Adipose tissue (tissue), 3 donors: ENCODE measurements around the gene KCNJ14. TPM values are rescaled to one million over a fixed set of nuclear protein-coding genes. Genes with fewer than 3 reads are reported as not detected.

Experiments used
- H3K27ac ChIP-seq: one replicate; pipeline ENCODE4 v1.5.1; 2013; ENCODE audit warnings: low read depth, low read length
- WGBS, 3 donors: extraction: QIAGEN DNeasy Blood & Tissue Kit; methylation state at CpG; one replicate each; pipeline ENCODE4 v1.1.7; 2013; 5-methylcytosine and 5-hydroxymethylcytosine counted together
- polyA plus RNA-seq, 3 donors: library from polyadenylated mRNA; stranded (reverse); fragments of 200-250 nt; gene quantifications; one replicate each; pipeline ENCODE4 v1.2.3, GENCODE V29; 2013
- donor health status: healthy with polysubstance abuse.
- donor health status: Bipolar disorder and iron deficiency.
- donor health status: healthy.

The KCNJ14 gene
- polyA plus RNA-seq, 3 donors: 0.11 to 0.58 (median 0.17) TPM

DNA sequence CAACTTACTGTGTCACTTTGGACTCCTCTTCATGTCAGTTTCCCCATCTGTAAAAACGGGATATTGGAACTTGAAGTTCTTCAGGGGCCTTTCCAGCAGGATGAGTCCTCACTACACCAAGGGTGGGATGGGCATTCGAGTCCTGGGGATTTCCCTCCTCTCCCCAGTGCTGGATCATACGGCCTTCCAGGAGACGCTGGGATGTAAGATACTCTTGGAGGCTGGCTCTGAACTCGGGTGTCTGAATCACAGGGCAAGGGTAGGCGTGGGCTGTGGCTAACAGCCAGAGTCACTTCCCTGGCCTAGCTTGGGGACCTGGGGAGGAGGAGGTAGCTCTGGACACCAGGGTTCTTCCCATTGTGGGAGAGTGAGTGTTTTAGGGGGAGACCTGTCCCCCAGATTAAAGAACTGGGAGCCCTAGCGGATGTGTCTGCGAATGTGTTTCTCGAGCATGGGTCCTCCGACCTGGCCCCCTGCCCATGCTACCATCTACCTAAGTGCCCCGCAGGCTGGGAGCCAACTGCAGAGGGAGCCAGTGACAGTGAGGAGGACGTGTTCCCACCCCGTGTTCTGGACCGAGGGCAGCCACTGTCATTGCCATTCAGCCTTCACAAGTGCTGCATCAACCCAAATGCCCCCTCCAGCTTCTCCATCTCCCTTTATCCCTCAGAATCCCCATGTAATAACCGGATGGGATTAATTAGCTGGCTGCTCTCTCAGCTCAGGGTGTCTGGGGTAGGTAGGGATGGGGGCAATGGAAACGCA lies 11.4 kb downstream of the KCNJ14 start:
- 66 to 76% (median 68%) methylated on average over 16 of the region's 16 CpGs for WGBS, 3 donors
- H3K27ac ChIP-seq: no peak overlapping the region

DNA sequence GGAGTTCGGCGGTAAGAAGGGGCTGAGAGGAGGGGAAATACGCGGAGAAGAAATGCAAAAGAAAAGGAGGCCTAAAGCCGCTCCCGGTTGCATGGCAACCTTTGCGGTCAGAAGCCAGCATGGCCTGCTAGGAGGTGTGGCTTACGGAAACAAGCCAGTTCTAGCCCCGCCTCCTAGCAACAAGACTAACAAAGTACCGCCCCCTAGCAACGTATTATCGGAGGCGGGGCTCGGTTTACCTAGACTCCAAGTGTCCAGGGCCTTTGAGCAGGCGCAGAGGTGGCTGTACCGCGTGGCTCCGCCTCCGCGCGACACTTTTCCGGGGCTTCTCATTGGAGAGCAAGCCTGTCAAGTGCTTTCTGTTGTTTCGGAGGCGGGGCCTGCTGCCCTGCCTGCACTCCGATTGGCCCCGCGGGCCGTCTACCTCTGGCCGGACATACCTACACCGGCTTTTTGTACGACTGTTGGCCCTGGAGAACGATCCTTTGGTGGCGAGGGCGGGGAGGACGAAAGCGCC lies 13.5 kb downstream of the KCNJ14 start:
- H3K27ac ChIP-seq: no peak overlapping the region
- 0% methylated on average over 36 of the region's 36 CpGs for WGBS, 3 donors

DNA sequence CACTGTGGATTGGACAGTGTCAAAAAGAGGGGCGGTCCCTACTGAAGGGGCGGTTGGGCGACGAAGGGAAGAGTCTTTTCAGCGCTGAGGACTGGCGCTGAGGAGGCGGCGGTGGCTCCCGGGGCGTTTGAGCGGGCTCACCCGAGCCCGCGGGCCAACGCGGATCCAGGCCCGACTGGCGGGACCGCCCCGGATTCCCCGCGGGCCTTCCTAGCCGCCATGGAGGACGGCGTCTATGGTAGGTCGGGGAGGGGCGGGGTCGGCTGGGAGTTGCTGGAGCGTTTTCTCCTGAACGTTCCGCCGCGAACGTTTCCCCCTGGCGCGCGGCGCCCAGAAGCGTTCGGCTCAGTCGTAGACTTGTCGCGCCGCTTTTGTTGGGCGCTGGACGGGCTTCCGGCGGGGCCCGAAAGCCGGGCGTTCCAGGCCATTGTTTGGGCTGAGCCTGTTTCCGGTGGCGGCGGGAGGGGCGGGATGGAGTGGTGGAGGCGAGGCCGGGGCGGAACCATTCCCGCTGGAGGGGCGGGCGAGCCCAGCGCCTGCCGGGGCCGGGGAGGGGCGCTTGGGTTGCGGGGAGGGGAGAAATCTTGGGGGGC lies 14.0 kb downstream of the KCNJ14 start, which contains the start of gene CYTH2:
CYTH2 (plus strand) TSS at position 81 of the 593 bp plus-strand sequence; CDS start at position 220, 139 bp downstream.
- 0 to 1% (median 1%) methylated on average over 54 to 66 of the region's 66 CpGs for WGBS, 3 donors

DNA sequence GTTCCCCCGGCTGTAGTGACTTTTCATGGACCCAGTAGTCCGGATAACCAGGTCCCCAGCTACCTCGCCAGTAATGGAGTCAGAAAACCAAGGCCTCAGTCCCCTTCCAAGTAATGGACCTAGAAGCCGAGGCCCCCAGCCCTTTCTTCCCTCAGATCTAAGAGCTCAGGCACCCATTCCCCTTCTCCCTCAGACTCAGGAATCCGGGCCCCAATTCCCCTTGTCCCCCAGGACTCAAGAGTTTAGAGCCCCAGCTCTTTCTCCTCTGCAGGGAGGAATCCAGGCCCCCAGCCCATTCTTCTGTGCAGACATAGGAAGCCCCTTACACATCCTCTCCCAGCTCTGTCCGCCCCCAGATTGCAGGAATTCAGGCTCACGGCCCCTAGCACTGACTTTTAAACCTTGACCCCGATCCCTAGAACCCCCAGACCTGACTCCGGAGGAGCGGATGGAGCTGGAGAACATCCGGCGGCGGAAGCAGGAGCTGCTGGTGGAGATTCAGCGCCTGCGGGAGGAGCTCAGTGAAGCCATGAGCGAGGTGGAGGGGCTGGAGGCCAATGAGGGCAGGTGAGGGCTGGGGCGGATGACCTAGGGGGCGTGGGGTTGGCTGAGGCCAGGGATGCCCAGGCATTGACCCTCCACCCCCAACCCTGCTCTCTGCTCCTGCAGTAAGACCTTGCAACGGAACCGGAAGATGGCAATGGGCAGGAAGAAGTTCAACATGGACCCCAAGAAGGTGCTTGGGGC lies 14.7 kb downstream of the KCNJ14 start:
- WGBS, 3 donors: 46 to 54% (median 51%) methylated on average over 20 of the region's 20 CpGs
- no peak overlapping the region for H3K27ac ChIP-seq

More for the DNA sequence above, 14.0 kb downstream of the KCNJ14 start, which contains the start of gene CYTH2:
- peak within 1 kb of the TSS; percentile 13 for H3K27ac ChIP-seq

DNA sequence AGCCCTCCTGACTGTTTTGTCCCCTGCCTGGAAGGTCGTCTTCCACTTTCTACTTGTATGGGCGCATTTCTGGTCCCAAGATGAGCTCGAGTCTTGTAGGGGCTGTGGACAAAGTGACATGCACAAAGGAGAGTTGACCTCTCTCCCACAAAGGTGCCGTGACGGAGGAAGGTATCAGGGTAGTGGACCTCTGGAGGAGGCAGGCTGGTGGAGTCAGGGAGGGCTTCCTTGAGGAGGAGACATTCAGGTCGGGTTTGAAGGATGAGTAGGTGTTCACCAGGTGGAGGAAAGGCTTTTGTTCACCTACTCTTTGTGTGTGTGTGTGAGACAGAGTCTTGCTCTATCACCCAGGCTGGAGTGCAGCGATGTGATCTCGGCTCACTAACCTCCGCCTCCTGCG lies 15.5 kb downstream of the KCNJ14 start:
- 89 to 92% (median 91%) methylated on average over 10 of the region's 10 CpGs for WGBS, 3 donors
- H3K27ac ChIP-seq: no peak overlapping the region

DNA sequence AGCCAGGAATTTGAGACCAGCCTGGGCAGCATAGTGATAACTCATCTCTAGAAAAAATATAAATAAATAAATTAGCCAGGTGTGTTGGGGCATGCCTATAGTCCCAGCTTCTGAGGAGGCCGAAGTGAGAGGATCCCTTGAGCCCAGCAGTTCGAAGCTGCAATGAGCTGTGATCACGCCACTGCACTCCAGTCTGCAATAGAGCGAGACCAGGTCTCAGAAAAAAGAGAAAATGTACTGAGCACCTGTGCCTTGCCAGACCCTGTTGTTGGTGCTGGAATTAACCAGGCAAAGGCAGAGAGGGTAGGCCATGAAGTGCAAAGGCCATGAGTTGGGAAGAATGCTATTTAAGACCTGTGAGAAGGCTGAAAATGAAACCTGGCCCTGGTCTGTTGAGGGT lies 16.5 kb downstream of the KCNJ14 start:
- 94 to 97% (median 96%) methylated on average over 4 of the region's 4 CpGs for WGBS, 3 donors
- H3K27ac ChIP-seq: no peak overlapping the region

DNA sequence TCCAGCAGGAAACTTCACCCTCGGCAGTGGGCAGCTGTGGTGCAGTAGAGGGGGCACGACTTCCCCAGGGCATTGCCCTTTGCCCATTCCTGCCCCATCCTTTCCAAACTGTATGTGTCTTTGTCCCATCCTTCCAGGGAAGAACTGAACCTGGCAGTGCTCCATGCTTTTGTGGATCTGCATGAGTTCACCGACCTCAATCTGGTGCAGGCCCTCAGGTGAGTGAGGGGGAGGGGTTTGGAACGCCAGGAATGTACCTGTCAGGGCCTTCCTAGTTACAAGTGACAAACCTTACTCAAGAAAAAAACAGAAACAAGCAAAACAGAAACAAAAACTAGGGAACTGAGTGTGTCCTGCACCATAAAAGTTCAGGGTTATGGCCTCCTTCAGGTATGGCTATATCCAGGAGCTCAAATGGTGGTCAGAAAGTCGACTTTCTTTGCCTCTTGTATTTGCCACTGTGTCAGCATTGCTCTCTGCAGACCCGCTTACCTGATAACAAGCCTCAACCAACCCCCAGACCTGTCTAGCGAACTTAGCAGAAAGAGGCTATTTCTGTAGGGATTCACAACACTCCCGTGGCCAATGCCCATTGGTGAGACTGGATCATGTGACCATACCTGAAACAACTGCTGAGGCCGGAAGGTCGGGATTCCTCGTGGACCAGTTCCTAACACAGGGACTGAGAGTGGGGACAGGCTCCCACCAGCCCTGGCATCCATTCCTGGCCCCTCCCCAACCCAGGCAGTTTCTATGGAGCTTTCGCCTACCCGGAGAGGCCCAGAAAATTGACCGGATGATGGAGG lies 18.0 kb downstream of the KCNJ14 start:
- WGBS, 3 donors: 82 to 88% (median 87%) methylated on average over 14 of the region's 14 CpGs
- H3K27ac ChIP-seq: no peak overlapping the region

DNA sequence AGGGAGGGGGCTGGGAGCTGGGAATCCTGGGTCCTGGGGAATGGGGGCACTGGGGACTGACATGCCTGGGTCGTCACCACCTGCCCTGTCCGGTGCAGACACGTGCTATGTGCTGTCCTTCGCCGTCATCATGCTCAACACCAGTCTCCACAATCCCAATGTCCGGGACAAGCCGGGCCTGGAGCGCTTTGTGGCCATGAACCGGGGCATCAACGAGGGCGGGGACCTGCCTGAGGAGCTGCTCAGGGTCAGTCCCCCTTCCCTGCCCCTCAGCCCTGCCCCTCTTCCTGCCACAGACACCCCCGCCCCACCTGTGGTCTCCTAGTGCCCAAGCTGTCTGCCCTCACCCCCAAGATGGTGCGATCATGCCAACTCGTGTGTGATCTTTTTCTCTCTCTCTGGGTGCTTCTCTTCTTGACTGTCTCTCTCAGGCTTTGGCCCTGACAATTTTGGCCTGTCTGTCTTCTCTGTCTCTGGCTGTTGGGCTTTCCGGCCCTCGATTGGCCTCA lies 18.8 kb downstream of the KCNJ14 start:
- no peak overlapping the region for H3K27ac ChIP-seq
- WGBS, 3 donors: 85 to 92% (median 91%) methylated on average over 13 to 16 of the region's 16 CpGs

DNA sequence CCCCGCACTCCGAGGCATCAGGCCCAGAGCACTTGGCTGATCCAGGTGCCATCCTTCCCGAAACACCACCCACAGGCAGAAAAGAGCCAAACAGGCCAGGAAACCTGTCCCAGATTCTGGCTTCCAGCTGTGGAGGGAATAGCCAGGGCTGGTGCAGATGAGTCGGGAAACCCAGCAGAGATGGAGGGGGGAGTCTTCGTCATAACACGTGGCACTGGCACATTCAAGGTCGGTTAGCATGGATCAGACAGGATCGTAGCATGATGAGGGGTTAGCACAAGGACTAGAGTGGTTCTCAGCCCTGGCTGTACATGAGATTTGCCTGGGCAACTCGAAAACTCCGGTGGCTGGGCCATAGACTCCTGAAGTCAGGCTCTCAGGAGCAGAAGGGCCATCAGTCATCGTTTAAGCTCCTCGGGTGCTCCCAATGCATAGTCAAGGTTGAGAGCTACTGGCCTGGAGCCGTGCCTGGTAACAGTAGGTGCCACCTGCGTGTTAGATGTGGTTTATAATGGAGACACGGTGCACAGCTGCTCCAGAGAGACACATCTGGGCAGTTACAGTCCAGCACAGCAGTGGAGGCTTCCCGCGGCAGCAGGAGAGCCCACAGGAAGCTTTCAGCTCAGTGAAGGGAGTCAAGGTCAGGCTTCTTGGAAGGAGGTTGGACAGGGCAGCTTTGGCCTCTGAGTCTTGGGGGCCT lies 20.1 kb downstream of the KCNJ14 start:
- no peak overlapping the region for H3K27ac ChIP-seq
- WGBS, 3 donors: 78 to 89% (median 87%) methylated on average over 17 of the region's 17 CpGs

DNA sequence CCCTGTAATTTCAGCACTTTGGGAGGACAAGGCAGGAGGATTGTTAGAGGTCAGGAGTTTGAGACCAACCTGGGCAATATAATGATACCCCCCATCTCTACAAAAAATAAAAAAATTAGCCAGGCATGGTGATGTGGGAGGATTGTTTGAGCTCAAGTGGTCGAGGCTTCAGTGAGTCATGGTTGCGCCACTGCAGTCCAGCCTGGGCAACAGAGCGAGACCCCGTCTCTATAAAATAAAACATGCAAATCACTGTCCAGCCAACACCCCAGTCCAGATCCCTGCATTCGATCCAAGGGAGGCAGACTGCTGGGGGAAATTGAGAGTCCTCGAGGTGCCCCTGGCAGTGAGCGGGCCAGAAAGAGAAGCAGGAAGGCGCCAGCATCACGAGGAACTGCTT lies 20.8 kb downstream of the KCNJ14 start:
- no peak overlapping the region for H3K27ac ChIP-seq
- 84 to 88% (median 86%) methylated on average over 9 of the region's 9 CpGs for WGBS, 3 donors

DNA sequence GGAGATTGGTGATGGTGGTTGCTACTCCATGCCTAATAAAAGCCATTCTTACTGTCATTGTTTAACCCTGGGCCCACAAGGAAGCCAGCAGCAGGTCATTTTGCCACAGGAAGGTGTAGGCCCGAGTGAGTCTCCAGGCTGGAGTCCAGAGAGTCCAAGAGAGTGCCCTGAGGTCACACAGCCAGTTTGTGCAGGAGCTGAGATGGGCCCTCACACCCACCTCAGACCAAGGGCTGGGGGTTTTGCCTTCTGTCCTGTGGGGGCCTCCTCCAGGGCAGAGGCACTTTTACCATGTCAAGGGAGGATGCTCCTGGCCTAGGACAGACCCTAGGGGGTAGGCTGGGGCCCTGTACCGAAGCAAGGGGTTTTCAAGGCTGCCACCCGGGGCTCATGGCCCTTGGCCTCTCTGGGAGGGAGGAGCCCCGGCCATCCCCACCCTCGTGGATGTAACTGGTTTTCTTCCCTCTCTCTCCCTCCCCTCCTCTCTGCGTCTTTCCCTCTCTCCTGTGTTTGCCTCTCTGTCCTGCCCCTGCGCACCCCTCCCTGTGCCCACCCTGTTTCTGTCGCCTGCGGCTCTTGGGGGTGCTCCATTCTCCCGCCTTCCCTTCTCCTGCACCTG lies 21.8 kb downstream of the KCNJ14 start:
- WGBS, 3 donors: 74 to 82% (median 76%) methylated on average over 10 of the region's 10 CpGs
- H3K27ac ChIP-seq: no peak overlapping the region

DNA sequence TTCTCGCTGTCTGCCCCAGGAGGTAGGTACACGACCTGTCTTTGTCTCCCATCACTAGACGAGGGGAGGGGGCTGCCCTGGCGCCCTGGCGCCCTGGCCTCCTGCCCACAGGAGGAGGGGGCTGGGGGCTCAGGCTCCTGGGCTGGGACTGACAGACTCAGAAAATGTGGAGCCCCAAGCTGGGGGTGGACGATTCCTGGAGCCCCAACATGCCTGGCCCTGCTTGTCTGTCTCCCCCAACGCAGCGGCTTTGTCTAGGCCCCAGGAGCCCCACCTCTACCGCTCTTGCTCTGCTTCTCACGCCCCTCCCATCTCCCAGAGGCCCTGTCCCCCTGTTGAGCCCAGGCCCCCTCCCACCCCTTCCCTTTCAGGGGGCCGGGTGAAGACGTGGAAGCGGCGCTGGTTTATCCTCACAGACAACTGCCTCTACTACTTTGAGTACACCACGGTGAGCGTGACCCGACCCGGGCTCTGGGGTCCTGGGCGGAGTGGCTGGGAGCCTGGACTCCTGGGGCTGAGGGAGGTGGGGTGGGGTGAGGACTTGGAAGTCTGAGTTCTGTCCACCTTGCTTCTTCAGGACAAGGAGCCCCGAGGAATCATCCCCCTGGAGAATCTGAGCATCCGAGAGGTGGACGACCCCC lies 22.4 kb downstream of the KCNJ14 start:
- H3K27ac ChIP-seq: no peak overlapping the region
- 77 to 91% (median 85%) methylated on average over 20 to 22 of the region's 22 CpGs for WGBS, 3 donors

DNA sequence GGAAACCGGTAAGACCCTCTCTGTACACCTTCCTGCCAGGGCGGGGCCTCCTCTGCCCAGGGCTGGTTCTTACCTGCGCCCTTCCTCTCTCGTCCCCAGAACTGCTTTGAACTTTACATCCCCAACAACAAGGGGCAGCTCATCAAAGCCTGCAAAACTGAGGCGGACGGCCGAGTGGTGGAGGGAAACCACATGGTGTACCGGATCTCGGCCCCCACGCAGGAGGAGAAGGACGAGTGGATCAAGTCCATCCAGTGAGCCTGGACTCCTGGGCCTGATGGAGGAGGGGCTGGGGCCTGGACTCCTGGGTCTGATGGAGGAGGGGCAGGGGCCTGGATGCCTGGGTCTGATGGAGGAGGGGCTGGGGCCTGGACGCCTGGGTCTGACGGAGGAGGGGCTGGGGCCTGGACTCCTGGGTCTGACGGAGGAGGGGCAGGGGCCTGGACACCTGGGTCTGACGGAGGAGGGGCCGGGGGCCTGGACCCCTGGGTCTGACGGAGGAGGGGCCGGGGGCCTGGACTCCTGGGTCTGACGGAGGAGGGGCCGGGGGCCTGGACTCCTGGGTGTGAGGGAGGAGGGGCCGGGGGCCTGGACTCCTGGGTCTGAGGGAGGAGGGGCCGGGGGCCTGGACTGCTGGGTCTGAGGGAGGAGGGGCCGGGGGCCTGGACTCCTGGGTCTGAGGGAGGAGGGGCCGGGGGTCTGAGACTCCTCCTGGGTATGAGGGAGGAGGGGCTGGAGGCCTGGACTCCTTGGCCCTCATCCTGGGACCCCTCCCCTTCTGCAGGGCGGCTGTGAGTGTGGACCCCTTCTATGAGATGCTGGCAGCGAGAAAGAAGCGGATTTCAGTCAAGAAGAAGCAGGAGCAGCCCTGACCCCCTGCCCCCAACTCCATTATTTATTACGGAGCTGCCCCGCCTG lies 23.2 kb downstream of the KCNJ14 start:
- WGBS, 3 donors: 83 to 86% (median 84%) methylated on average over 22 to 29 of the region's 29 CpGs
- H3K27ac ChIP-seq: no peak overlapping the region

DNA sequence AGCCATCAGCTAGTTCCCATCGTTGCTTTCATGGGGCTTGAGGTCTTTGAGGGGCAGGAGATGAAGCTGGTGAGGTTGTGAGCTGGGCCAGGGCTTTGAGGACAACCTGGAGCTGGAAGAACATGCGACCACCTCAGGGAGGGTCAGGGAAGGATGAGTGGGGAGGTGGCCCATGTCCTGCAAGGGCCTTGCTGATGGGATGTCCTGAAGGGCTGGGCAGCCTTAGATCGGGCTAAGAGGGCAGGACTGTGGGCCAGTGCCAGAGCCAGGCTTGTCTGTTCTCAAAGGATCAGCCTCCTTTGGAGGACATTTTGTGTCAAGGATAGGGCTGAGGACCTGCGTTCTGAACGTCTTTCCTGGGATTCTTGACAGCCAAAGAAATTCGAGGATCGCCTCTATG lies 24.3 kb downstream of the KCNJ14 start:
- WGBS, 3 donors: 80 to 82% (median 81%) methylated on average over 7 of the region's 7 CpGs
- H3K27ac ChIP-seq: no peak overlapping the region

DNA sequence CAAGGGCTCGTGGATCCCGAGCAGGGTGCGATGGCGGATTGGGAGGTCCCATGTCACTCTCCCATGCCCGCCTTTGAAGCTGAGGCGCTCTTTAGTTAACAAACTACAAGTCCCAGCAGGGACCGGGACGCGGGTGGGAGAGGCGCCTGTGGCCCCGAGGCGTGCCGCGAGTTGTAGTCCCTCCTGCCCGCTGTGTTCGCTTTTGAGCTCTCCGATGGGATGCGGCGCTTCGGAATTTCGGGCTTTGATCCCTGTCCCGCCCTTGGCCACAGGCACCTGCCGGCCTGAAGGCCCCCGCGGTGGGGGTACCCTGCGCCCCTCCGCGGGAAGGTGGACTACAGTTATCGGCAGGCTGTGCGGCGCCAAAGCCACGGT lies 24.8 kb downstream of the KCNJ14 start:
- H3K27ac ChIP-seq: no peak overlapping the region
- WGBS, 3 donors: 14 to 19% (median 18%) methylated on average over 31 to 32 of the region's 32 CpGs
